ENCODE results near the gene NTM.

DNA sequence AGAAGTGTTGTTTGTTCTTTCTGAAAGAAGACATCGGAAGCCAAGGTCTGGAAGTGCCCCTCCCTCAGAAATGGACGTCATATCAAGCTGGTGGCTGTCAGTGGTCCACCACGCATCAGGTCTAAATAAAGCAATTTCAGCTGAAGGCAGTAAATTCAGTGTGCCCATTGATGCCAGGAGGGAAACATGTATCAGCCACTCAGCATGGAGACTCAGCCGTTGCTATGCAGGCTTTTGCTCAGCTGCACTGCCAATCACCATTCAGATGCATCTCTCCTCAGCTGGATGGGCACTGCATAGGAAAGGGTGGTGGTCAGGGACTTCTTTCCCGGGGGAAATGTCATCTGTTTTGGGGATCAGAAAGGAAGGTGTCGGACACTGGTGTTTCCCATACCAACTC is 878.2 kb downstream of the NTM start:
- TF ChIP-seq, protein P1, sequence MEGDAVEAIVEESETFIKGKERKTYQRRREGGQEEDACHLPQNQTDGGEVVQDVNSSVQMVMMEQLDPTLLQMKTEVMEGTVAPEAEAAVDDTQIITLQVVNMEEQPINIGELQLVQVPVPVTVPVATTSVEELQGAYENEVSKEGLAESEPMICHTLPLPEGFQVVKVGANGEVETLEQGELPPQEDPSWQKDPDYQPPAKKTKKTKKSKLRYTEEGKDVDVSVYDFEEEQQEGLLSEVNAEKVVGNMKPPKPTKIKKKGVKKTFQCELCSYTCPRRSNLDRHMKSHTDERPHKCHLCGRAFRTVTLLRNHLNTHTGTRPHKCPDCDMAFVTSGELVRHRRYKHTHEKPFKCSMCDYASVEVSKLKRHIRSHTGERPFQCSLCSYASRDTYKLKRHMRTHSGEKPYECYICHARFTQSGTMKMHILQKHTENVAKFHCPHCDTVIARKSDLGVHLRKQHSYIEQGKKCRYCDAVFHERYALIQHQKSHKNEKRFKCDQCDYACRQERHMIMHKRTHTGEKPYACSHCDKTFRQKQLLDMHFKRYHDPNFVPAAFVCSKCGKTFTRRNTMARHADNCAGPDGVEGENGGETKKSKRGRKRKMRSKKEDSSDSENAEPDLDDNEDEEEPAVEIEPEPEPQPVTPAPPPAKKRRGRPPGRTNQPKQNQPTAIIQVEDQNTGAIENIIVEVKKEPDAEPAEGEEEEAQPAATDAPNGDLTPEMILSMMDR (conservative IDR thresholded peaks at IDR 0.05) = no peak
- TF ChIP-seq ZFX (IDR thresholded peaks at IDR 0.05) = no peak

All from C4-2B (cell line).